ENCODE measurements around the gene ZNF678.
"Not testable (repeated sequence)": the region's sequence is repeated elsewhere in the genome, so short reads cannot be mapped to it uniquely, and the experiment has no call there.

Gene ZNF678

DNA sequence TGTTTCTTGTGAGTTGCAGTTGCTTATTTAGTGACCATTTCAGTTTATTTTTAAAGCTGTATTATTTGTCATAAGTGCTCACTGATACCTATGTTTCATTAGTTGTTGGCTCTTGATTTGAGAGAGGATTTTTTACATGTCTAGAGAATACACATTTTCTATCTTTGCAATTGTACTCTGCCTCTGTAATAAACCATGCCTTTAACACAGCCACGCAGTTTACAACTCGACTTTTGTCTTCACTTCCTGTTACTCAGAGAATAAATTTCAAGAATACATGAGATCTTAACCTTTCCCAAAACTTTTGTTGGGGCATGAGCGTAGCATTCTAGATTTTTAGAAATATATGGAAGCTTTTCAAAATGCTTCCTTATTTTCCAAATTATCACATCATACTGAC is 14.9 kb upstream of the ZNF678 start:
- DNase-seq (no peak), ATAC-seq (ENCODE audit: insufficient read depth, low read depth) (no peak)
- no peaks in the 10 kb centered on the region for H3K36me3 ChIP-seq (ENCODE audit: insufficient read depth, low read length)
- TF ChIP-seq, protein P1, sequence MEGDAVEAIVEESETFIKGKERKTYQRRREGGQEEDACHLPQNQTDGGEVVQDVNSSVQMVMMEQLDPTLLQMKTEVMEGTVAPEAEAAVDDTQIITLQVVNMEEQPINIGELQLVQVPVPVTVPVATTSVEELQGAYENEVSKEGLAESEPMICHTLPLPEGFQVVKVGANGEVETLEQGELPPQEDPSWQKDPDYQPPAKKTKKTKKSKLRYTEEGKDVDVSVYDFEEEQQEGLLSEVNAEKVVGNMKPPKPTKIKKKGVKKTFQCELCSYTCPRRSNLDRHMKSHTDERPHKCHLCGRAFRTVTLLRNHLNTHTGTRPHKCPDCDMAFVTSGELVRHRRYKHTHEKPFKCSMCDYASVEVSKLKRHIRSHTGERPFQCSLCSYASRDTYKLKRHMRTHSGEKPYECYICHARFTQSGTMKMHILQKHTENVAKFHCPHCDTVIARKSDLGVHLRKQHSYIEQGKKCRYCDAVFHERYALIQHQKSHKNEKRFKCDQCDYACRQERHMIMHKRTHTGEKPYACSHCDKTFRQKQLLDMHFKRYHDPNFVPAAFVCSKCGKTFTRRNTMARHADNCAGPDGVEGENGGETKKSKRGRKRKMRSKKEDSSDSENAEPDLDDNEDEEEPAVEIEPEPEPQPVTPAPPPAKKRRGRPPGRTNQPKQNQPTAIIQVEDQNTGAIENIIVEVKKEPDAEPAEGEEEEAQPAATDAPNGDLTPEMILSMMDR (IDR thresholded peaks at IDR 0.05; ENCODE audit: borderline replicate concordance, extremely low read depth, low read length, poor library complexity, severe bottlenecking): no peak
- no peak for TF ChIP-seq EZH2 (IDR thresholded peaks at IDR 0.05; ENCODE audit: borderline replicate concordance, low read depth, low read length, severe bottlenecking)
- H3K4me2 ChIP-seq (ENCODE audit: insufficient read depth, low read length): no peak overlapping the region
- H2AFZ ChIP-seq (ENCODE audit: low read depth, low read length): no peak overlapping the region
- H3K27ac ChIP-seq (ENCODE audit: low read length): no peak overlapping the region
- H3K4me3 ChIP-seq (ENCODE audit: low read depth in 1 of 2, low read length in 2 of 2): no peak overlapping the region
- no peak overlapping the region for H3K9ac ChIP-seq (ENCODE audit: low read depth, low read length)
- no peaks in the 10 kb centered on the region for H3K9me3 ChIP-seq (ENCODE audit: insufficient read depth, low read length, severe bottlenecking)
- no peaks in the 10 kb centered on the region for H3K27me3 ChIP-seq (ENCODE audit: insufficient read depth, low read length, poor library complexity)
- H4K20me1 ChIP-seq (ENCODE audit: insufficient read depth, low read length): no peaks in the 10 kb centered on the region
- no peaks in the 10 kb centered on the region for H3K79me2 ChIP-seq (ENCODE audit: insufficient read depth, low read length)
- no peaks in the 10 kb centered on the region for H3K4me1 ChIP-seq (ENCODE audit: insufficient read depth, low read length)

DNA sequence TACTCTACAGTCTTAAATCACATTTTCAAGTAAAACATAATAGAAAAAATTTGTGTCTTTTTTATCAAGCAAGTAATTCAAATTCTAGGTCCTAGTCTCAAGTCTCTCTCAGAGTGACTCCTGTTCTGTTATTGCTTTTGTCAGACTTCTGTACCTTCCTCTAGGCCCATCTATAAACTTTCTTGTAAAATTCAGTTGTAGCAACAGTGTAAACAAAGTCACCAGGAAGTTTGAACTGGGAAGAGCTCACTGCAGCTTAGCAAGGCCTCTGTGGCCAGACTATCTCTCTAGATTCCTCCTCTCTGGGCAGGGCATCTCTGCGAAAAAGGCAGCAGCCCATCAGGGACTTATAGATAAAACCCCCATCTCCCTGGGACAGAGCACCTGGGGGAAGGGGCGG is 13.5 kb upstream of the ZNF678 start:
- no peak overlapping the region for H3K9ac ChIP-seq (ENCODE audit: low read depth, low read length)
- H3K9me3 ChIP-seq (ENCODE audit: insufficient read depth, low read length, severe bottlenecking): no peaks in the 10 kb centered on the region
- H3K27me3 ChIP-seq (ENCODE audit: insufficient read depth, low read length, poor library complexity): no peaks in the 10 kb centered on the region
- H3K4me1 ChIP-seq (ENCODE audit: insufficient read depth, low read length): no peaks in the 10 kb centered on the region
- DNase-seq: no peak
- H3K36me3 ChIP-seq (ENCODE audit: insufficient read depth, low read length): no peaks in the 10 kb centered on the region
- no peak for TF ChIP-seq EZH2 (IDR thresholded peaks at IDR 0.05; ENCODE audit: borderline replicate concordance, low read depth, low read length, severe bottlenecking)
- TF ChIP-seq, protein P1 (IDR thresholded peaks at IDR 0.05; ENCODE audit: borderline replicate concordance, extremely low read depth, low read length, poor library complexity, severe bottlenecking): no peak
- H4K20me1 ChIP-seq (ENCODE audit: insufficient read depth, low read length): no peaks in the 10 kb centered on the region
- H3K4me3 ChIP-seq (ENCODE audit: low read depth in 1 of 2, low read length in 2 of 2): no peak overlapping the region
- no peak overlapping the region for H3K27ac ChIP-seq (ENCODE audit: low read length)
- no peaks in the 10 kb centered on the region for H3K79me2 ChIP-seq (ENCODE audit: insufficient read depth, low read length)
- no peak overlapping the region for H2AFZ ChIP-seq (ENCODE audit: low read depth, low read length)
- no peak for ATAC-seq (ENCODE audit: insufficient read depth, low read depth)
- H3K4me2 ChIP-seq (ENCODE audit: insufficient read depth, low read length): no peak overlapping the region

DNA sequence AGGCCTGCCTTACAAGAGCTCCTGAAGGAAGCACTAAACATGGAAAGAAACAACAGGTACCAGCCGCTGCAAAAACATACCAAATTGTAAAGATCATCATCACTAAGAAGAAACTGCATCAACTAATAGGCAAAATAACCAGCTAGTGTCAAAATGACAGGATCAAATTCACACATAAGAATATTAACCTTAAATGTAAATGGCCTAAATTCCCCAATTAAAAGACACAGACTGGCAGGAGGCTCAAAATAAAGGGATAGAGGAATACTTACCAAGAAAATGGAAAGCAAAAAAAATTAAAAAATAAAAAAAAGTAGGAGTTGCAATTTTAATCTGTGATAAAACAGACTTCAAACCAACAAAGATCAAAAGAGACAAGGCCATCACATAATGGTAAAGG is 11.5 kb upstream of the ZNF678 start:
- not testable (repeated sequence) for H2AFZ ChIP-seq (ENCODE audit: low read depth, low read length); DNase-seq; H3K79me2 ChIP-seq (ENCODE audit: insufficient read depth, low read length); H3K27ac ChIP-seq (ENCODE audit: low read length); H3K9me3 ChIP-seq (ENCODE audit: insufficient read depth, low read length, severe bottlenecking); ATAC-seq (ENCODE audit: insufficient read depth, low read depth); H3K9ac ChIP-seq (ENCODE audit: low read depth, low read length); H3K36me3 ChIP-seq (ENCODE audit: insufficient read depth, low read length); H4K20me1 ChIP-seq (ENCODE audit: insufficient read depth, low read length); H3K4me2 ChIP-seq (ENCODE audit: insufficient read depth, low read length); H3K4me3 ChIP-seq (ENCODE audit: low read depth in 1 of 2, low read length in 2 of 2); H3K27me3 ChIP-seq (ENCODE audit: insufficient read depth, low read length, poor library complexity); H3K4me1 ChIP-seq (ENCODE audit: insufficient read depth, low read length)

DNA sequence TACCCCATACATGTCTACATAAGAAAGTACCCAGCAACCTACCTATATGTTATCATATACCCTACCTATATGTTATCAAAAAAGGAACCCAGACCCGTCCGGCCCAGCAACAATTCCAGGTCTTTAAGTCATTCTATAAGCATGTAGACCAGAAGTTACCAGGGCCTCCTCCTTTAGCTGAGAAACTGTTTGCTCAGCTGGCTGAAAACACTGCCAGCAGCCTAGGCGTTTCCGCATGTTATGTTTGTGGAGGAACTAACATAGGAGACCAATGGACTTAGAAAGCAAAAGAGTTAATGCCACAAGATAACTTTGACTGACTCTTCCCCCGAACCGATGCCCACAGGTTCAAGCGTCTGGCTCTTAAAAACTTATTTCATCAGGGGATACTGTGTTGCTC is 7.1 kb upstream of the ZNF678 start:
- Histone ChIP-seq H3K27ac (ENCODE audit: low read length) (no peak overlapping the region), H3K4me3 (ENCODE audit: low read depth in 1 of 2, low read length in 2 of 2) (no peak overlapping the region), H3K79me2 (ENCODE audit: insufficient read depth, low read length) (no peaks in the 10 kb centered on the region), H3K9ac (ENCODE audit: low read depth, low read length) (no peak overlapping the region), H3K9me3 (ENCODE audit: insufficient read depth, low read length, severe bottlenecking) (peaks cover 2% of the 10 kb centered on the region), H3K36me3 (ENCODE audit: insufficient read depth, low read length) (no peaks in the 10 kb centered on the region), H3K4me2 (ENCODE audit: insufficient read depth, low read length) (no peak overlapping the region), H3K4me1 (ENCODE audit: insufficient read depth, low read length) (no peaks in the 10 kb centered on the region), H3K27me3 (ENCODE audit: insufficient read depth, low read length, poor library complexity) (no peaks in the 10 kb centered on the region), H4K20me1 (ENCODE audit: insufficient read depth, low read length) (no peaks in the 10 kb centered on the region), H2AFZ (ENCODE audit: low read depth, low read length) (no peak overlapping the region)
- DNase-seq: no peak
- no peak for TF ChIP-seq EZH2 (IDR thresholded peaks at IDR 0.05; ENCODE audit: borderline replicate concordance, low read depth, low read length, severe bottlenecking)
- TF ChIP-seq, protein P1 (IDR thresholded peaks at IDR 0.05; ENCODE audit: borderline replicate concordance, extremely low read depth, low read length, poor library complexity, severe bottlenecking): no peak
- no peak for ATAC-seq (ENCODE audit: insufficient read depth, low read depth)

All from DND-41 (cell line).